ENCODE measurements around the gene LAMA5.

Gene LAMA5

GRCh38 chr20:62307226-62308101 lies 59.6 kb downstream of the LAMA5 start:
- no peak for DNase-seq

DNA sequence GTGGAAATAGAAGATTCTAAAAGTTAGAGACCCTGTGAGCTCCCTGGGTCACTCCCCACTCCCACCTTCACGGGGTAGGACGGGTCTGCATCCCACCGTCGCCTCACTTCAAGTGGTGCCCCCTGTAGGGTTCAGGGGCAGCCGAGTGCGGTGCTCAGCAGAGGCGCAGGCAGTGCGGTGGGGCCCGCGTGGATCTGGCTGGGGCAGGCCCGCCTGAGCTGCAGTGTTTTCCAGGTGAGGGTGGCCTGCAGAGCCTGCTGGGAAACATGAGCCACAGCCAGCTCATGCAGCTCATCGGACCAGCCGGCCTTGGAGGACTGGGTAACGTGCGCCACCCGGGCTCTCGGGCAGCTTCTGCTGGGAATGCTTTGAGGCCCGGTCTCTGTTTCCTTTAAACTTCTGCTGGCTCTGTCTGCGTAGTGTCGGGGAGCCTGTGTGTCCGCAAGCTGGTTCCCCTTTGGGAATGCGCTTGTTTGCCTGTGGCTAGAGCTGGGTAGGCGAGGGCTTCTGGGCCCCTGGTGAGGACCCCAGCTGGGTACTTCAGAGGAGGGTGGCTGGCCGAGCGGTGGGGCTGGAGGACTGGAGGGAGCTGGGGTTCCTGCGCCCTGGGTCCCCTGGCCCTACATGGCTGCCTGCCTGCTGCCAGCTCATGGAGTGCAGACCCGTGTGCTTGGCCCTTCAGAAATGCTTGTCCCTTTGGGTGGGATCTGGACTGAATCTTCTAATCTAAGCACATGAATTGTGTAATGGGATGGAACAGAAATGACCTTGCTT lies 60.5 kb downstream of the LAMA5 start:
- no peak for DNase-seq

GRCh38 chr20:62305765-62306413 lies 61.2 kb downstream of the LAMA5 start:
- no peak for DNase-seq

GRCh38 chr20:62305149-62305764 lies 61.9 kb downstream of the LAMA5 start:
- no peak for DNase-seq

GRCh38 chr20:62304331-62305148 lies 62.6 kb downstream of the LAMA5 start:
- no peak for DNase-seq

- DNase-seq, result peak in 2 of 56 donors; percentile 15 to 37
Observed at GRCh38 chr20:62303340-62304226, 63.5 kb downstream of the LAMA5 start.

- DNase-seq, result no peak
Observed at GRCh38 chr20:62303062-62303339, 64.1 kb downstream of the LAMA5 start.

DNA sequence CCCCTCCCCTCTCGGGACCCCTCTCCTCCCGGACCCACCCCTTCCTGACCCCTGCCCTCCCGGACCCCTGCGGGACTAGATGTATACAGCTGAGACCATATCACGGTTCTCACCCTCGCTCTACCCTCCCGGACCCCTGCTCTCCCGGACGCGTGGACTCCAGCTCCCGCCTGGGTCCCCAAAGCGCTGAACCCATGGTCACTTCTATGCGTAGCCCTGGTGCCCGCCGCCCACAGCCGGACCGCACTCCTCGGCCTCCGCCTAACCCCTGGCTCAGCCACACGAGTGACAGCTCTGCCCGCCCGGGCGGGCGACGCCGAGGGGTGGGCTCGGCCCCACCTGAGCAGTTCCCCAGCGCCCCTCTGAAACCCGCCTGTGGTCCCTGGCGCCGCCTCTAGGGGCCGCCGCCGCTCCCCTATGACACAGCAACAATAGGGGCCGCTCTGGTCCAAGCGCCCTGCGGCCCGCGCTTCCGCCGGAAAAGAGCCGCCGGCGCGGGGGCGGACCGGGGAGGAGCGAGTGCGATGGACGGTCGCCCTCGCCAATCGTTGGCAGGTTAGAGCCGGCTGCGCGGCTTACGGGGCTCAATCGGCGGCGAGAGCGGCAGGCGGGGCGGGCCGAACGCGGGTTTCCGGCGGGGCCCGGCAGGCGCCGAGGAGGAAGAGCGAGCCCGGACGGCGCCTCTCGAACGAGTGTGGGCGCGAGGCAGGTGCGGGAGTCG lies 64.6 kb downstream of the LAMA5 start, which contains the start of gene ADRM1:
ADRM1 (plus strand) TSS at position 657 of the 721 bp plus-strand sequence. CDS start 572 bp downstream, outside the sequence.
- DNase-seq, result peak; percentile 65 to 98 (median 93)

DNA sequence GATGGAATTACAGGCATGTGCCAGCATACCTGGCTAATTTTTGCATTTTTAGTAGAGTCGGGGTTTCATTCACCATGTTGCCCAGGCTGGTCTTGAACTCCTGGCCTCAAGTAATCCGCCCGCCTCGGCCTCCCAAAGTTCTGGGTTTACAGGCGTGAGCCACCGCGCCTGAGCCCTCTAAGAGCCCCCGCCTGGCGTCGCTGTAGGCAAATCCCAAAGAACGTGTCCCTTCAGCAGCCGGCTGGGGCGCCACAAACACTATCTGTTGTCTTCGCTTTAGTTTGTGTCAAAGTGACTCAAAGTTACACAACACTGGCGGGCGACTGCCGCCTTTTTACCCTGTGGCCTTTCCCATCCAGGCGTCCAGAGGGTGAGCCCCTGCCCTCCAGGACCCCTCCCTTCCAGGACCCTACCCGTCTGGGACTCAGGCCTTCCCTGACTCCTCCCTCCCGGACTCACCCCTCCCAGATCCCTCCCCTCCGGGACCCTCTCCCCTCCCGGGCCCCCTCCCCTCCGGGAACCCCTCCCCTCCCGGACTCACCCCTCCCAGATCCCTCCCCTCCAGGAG lies 65.3 kb downstream of the LAMA5 start:
- DNase-seq, result peak; percentile 25 to 93 (median 69)

- DNase-seq, result no peak
Observed at GRCh38 chr20:62301111-62301668, 65.9 kb downstream of the LAMA5 start.

DNA sequence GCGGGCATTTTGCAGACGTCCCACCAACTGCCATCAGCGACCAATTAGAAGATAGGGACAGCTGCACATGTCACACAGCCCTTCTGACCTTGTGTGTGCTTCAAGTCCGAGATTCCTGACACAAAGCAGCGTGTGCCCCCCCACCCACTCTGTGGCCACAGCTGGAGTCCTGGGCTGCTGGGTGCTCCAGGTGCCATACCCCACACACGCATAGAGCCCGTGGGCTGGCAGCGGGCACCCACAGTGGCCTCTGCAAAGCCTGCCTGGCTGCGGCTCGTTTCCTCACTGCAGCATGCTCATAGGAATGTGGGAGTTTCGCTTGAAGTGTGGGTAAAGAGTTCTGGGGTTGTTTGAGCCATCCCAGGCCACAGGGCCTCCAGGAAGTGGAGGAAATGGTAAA lies 66.8 kb downstream of the LAMA5 start:
- DNase-seq, result no peak

- peak in 4 of 56 donors; percentile 12 to 25 (median 14) for DNase-seq
Observed at GRCh38 chr20:62299666-62300236, 67.4 kb downstream of the LAMA5 start.

GRCh38 chr20:62298577-62299249 lies 68.4 kb downstream of the LAMA5 start:
- DNase-seq, result no peak

DNA sequence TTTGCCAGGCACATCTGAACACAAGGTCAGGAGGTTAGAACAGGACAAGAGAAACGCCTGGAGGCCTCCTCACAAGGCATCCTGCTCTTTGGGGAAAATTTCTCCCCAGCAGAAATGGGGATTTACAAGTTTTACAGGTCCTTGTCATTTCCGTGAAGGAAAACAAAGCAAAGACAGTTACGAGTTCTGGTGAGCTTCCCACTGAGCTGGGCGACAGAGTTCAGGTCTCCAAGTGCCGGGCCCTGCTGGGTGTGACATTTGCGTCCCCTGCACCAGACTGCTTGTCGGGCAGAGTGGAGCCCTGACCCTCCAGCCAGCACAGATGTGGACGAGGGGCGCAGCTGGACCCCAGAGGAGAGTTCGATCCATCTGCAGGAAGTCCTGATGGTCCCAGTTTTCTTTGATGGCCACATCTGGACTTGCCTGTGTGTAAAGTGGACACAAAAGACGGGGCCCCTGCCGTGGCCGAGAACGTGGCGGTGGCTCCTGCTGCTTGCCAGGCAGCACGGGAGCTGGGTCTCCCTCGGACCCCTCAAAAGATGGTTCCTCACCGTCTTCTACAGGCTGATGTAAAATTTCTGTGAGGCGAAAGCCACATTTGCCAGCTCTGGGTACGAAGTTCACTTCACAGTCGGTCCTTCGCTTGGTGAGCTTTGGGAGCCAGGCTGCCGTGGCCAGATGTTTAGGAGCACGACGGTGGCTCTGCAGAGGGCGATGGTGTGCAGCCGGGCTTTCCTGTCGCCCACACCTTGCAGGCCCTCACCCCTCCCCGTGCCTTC lies 69.5 kb downstream of the LAMA5 start:
- DNase-seq, result no peak

DNA sequence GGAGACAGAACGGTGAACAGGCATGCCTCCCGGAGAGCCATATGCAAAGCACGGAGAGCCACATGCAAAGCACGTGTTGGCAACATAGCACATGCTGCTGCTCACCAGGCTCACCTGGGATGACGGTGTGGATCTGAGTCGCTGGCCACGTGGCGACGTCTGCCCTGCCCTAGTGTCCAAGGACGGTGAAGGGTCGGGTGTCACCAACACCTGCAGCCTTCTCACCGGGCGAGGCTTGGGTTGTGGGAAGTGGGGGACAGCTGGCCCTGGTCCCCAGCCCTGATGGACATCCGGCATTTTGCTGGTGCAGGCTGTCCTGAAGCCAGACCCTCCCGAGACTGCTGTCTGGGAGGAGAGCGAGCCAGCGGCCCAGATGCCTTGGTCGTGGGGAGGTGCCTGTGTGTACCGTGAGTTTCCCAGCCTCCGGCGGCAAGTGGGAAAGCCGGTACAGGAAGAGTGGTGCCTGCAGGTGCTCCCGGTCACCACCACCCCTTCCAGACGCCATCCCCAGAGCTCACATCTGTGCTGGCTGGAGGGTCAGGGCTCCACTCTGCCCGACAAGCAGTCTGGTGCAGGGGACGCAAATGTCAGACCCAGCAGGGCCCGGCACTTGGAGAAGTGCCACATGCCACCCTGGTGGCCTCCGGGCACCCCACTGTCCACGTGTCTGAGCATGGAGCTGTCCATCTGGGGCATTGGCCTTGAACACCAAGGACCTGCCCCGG lies 70.2 kb downstream of the LAMA5 start:
- no peak for DNase-seq

DNA sequence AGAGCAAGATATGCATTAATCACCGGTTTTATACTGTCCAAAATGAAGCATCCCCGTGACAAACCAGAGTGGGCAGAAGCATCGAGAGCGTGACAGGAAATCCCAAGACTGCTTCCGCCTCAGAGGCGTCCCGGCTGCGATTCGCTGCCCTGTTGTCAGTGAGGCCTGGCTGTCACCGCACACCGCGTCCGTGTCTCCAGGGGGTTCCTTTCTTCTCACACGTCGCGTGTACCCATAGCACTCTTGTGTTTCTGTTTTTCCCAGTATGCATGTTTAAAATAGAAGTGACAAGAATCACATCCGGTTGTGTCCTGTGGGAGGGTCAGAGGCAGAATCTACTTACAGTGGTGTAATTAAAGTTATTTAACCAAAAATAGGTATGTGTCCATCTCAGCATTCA lies 72.6 kb downstream of the LAMA5 start:
- DNase-seq, result no peak
